ENCODE results near the gene ZNF580. TPM values are rescaled to one million over a fixed set of nuclear protein-coding genes. Genes with fewer than 3 reads are reported as not detected.
A peak's percentile ranks its signal among the peaks of the same experiment; 100 is the strongest.

ZNF580 gene
- total and polyA plus RNA-seq, 9 of the 15 experiments (the other 6 are each of a cell fraction or from before 2014, with no cell fraction given), result 2.3 to 47.4 (median 6.0) TPM

- TF ChIP-seq ZBTB33 (CRISPR knock-in tag; IDR thresholded peaks at IDR 0.05), result peak; percentile 78; the same call in 1 of the 2 replicates
- no peak for TF ChIP-seq MNT (conservative IDR thresholded peaks at IDR 0.05)
These were observed 38.4 kb upstream of the ZNF580 start (continued) for GRCh38 chr19:55602104-55603001.

- DNase-seq (ENCODE audit: extremely low read depth in 1 of 4, low spot score in 3 of 4) (no peak), FAIRE-seq (no peak), ATAC-seq (no peak)
- WGBS (ENCODE audit: insufficient coverage, low coverage, missing lambda C conversion rate), result 83% methylated on average over 19 of the region's 21 CpGs
- intact Hi-C loops (cut with micrococcal nuclease) (no loop called here), in situ Hi-C loops (cut with MboI) (no loop called here)
- Histone ChIP-seq H3K27me3 (ENCODE audit: control insufficient read depth in 2 of 2, insufficient read depth in 2 of 2, low read length in 2 of 2) (no peaks in the 10 kb centered on the region), H2AFZ (ENCODE audit: low read depth, low read length) (no peak overlapping the region), H4K20me1 (replicated peaks; ENCODE audit: control insufficient read depth, insufficient read depth, low read length) (no peaks in the 10 kb centered on the region), H3K4me3 (no peak overlapping the region), H3K27ac (ENCODE audit: extremely low read depth, low read depth, low read length) (peak overlapping the region; percentile 17), H3K9me1 (ENCODE audit: control insufficient read depth, insufficient read depth, low read length) (no peaks in the 10 kb centered on the region), H3K79me2 (ENCODE audit: control insufficient read depth, insufficient read depth, low read length) (peaks cover 35% of the 10 kb centered on the region), H3K9ac (ENCODE audit: insufficient read depth in 1 of 2, low read depth in 2 of 2, low read length in 2 of 2) (no peak overlapping the region), H3K9me3 (replicated peaks; ENCODE audit: control insufficient read depth, insufficient read depth, low read depth, low read length) (0 out of 2 replicates have a peak, but pooled peaks cover 2% of the 10 kb centered on the region), H3K36me3 (ENCODE audit: control insufficient read depth, insufficient read depth, low read length) (peaks cover 7% of the 10 kb centered on the region; the same call in 2 of the 3 replicates), H3K4me2 (ENCODE audit: insufficient read depth, low read length) (peak overlapping the region; percentile 39), H3K4me1 (replicated peaks in 1 of 2; ENCODE audit: control insufficient read depth in 2 of 2, insufficient read depth in 2 of 2, low read length in 2 of 2) (peaks cover 32 to 44% of the 10 kb centered on the region in 2 experiments)
- no peak for TF ChIP-seq HDAC8 (tag; IDR thresholded peaks at IDR 0.05)
- 0 out of 2 replicates have a peak, but pooled peaks have one; percentile 2 for TF ChIP-seq POLR2G (IDR thresholded peaks at IDR 0.05; ENCODE audit: low read depth, low read length)
- BruUV-seq (replicated peaks), result no TSS peak
- ChIA-PET POLR2A (no interaction called here), CTCF (ENCODE audit: low intra/inter-chr PET ratio) (no interaction called here)
These were observed 37.7 kb upstream of the ZNF580 start for GRCh38 chr19:55603115-55603514.
